ENCODE results near the gene MAPK8IP3.

The MAPK8IP3 gene

DNA sequence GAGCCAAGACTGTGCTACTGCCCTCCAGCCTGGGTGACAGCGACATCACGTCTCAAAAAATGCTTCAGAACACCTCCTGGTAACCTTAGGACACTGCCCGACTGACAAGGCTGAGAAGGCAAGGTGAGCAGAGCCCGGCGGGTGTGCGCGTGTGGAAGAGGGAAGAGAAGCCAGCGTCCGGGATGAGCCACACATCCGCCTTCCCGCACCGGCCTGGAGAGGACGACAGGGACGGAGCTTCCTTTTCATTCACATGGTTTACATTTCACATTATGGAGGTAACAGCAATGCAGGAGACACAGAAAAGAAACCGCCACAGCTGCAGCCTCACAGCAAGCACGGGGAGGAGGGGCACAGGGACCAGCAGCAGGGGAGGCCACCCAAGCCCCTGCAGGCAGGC, 104.1 kb downstream of the MAPK8IP3 start:
- Histone ChIP-seq H3K4me3 (replicated peaks; ENCODE audit: low read depth, low read length) (no peak overlapping the region), H3K36me3 (ENCODE audit: control insufficient read depth, insufficient read depth, low read length) (peaks cover 7% of the 10 kb centered on the region), H3K27me3 (replicated peaks; ENCODE audit: control insufficient read depth, insufficient read depth, low read length) (no peaks in the 10 kb centered on the region)
- no peak for DNase-seq (ENCODE audit: extremely low read depth, insufficient read length)
- TF ChIP-seq, protein P1, sequence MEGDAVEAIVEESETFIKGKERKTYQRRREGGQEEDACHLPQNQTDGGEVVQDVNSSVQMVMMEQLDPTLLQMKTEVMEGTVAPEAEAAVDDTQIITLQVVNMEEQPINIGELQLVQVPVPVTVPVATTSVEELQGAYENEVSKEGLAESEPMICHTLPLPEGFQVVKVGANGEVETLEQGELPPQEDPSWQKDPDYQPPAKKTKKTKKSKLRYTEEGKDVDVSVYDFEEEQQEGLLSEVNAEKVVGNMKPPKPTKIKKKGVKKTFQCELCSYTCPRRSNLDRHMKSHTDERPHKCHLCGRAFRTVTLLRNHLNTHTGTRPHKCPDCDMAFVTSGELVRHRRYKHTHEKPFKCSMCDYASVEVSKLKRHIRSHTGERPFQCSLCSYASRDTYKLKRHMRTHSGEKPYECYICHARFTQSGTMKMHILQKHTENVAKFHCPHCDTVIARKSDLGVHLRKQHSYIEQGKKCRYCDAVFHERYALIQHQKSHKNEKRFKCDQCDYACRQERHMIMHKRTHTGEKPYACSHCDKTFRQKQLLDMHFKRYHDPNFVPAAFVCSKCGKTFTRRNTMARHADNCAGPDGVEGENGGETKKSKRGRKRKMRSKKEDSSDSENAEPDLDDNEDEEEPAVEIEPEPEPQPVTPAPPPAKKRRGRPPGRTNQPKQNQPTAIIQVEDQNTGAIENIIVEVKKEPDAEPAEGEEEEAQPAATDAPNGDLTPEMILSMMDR (IDR thresholded peaks at IDR 0.05; ENCODE audit: insufficient read depth, low read length, poor library complexity, severe bottlenecking), result no peak

DNA sequence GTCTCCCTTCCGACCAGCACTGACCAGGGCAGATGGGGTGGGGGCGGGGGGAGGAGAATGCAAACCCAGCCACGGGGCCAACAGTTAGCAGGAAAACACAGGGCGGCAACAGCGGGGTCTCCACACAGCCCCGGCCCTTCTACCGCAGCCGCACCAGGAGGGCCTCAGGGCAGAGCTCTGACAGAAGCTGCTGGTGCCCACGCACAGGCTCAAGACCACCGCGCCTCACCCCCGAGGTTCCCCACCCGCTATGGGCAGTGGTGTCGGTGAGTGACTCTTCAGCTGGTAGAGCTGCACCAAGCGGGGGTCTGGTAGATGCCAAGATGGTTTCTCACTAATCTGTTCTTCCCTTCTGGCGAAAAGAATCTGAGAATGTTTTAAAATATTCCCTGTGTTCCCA, 104.5 kb downstream of the MAPK8IP3 start:
- TF ChIP-seq, protein P1 (IDR thresholded peaks at IDR 0.05; ENCODE audit: insufficient read depth, low read length, poor library complexity, severe bottlenecking), result no peak
- Histone ChIP-seq H3K36me3 (ENCODE audit: control insufficient read depth, insufficient read depth, low read length) (peaks cover 7% of the 10 kb centered on the region), H3K4me3 (replicated peaks; ENCODE audit: low read depth, low read length) (no peak overlapping the region), H3K27me3 (replicated peaks; ENCODE audit: control insufficient read depth, insufficient read depth, low read length) (no peaks in the 10 kb centered on the region)
- DNase-seq (ENCODE audit: extremely low read depth, insufficient read length), result no peak

DNA sequence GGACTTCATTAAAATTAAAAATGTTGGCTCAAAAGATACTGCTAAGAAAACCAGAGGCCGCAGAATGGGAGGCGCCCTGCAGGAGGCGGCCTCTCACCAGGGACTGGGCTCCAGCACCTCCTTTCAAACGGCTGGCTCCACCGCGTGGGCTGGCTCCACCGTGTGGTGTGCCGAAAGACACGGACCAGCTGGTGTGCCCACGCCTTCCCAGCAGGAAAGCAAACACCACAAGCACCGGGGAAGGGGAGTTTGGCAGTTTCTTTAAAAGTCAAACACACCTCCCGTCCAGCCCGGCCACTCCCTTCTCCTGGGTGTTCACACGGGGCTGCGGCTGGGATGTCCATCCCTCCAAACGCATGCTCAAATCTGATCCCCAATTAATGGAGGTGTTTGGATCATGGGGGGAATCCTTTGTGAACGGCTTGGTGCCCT, 106.8 kb downstream of the MAPK8IP3 start:
- no peak for DNase-seq (ENCODE audit: extremely low read depth, insufficient read length)
- H3K36me3 ChIP-seq (ENCODE audit: control insufficient read depth, insufficient read depth, low read length), result peaks cover 9% of the 10 kb centered on the region
- no peaks in the 10 kb centered on the region for H3K27me3 ChIP-seq (replicated peaks; ENCODE audit: control insufficient read depth, insufficient read depth, low read length)
- TF ChIP-seq, protein P1 (IDR thresholded peaks at IDR 0.05; ENCODE audit: insufficient read depth, low read length, poor library complexity, severe bottlenecking), result peak; percentile 40
- no peak overlapping the region for H3K4me3 ChIP-seq (replicated peaks; ENCODE audit: low read depth, low read length)

DNA sequence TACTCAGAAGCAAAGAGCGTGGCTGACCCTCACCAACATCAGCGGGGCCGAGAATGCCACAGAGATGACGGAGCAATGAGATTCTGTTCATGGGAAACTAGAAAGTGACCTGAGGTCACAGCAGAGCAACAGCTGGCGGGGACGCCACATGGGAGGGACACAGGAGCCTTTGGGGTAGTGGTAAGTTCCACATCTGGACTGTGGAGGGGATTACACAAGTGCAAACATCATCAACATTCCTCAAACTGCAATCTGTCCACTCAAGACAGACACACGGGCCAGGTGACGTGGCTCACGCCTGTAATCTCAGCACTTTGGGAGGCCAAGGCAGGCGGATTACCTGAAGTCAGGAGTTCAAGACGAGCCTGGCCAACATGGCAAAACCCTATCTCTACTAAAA, 109.5 kb downstream of the MAPK8IP3 start:
- no peak for DNase-seq (ENCODE audit: extremely low read depth, insufficient read length)
- Histone ChIP-seq H3K27me3 (replicated peaks; ENCODE audit: control insufficient read depth, insufficient read depth, low read length) (no peaks in the 10 kb centered on the region), H3K4me3 (replicated peaks; ENCODE audit: low read depth, low read length) (no peak overlapping the region), H3K36me3 (ENCODE audit: control insufficient read depth, insufficient read depth, low read length) (peaks cover 4% of the 10 kb centered on the region)
- TF ChIP-seq, protein P1 (IDR thresholded peaks at IDR 0.05; ENCODE audit: insufficient read depth, low read length, poor library complexity, severe bottlenecking), result no peak

DNA sequence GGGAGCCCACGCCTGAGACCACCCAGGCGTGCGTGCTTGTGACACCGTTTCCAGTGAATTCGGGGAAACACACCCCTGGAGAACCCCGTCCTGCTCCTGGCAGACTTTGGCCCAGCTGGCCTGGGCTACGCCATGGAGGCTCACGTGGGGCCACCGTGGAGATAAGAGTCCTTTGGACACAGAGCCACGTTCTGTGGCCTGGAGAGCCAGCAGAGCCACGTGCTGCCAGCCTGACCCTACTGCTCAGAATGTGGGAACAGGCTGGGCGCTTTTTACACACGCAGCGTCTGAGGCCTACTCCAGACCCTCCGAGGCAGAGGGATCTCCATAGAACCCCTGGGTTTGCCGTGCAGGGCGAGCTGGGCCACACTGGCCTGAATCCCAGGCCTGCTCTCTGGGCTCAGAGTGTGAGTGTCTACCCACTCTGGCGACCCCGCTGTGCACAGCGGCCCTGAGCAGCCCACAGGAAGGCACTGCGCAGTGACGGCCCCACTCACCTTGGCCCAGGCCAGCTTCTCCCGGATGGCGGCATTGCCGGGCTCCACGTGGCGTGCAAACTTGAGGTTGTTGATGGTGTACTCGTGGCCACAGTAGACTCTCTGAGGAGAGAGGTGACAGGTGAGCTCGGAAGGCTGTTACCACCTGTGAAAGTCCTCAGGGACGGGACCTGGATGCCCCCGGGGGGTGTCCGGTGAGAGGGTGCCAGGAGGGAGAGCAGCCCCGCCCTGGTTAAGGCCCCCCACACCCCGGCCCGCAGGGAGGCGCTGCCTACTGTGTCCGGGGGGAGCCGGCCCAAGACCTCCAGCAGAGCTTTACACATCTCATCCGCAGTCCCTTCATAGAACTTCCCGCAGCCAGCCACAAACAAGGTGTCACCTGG, 110.6 kb downstream of the MAPK8IP3 start:
- TF ChIP-seq, protein P1 (IDR thresholded peaks at IDR 0.05; ENCODE audit: insufficient read depth, low read length, poor library complexity, severe bottlenecking), result no peak
- no peak overlapping the region for H3K4me3 ChIP-seq (replicated peaks; ENCODE audit: low read depth, low read length)
- peaks cover 4% of the 10 kb centered on the region for H3K36me3 ChIP-seq (ENCODE audit: control insufficient read depth, insufficient read depth, low read length)
- no peaks in the 10 kb centered on the region for H3K27me3 ChIP-seq (replicated peaks; ENCODE audit: control insufficient read depth, insufficient read depth, low read length)
- DNase-seq (ENCODE audit: extremely low read depth, insufficient read length), result no peak

Measured in GM06990 (cell line).